GM12872 (cell line): ENCODE measurements around the gene LACC1.

ENCODE experiments used
- TF ChIP-seq, protein P1 (sequence below): IDR thresholded peaks from 3 replicates; pipeline ENCODE4 v1.5.1; 2011; ENCODE audit warnings: low read depth, mild to moderate bottlenecking, low read length, moderate library complexity; ENCODE audit not compliant: insufficient read depth

LACC1 gene

DNA sequence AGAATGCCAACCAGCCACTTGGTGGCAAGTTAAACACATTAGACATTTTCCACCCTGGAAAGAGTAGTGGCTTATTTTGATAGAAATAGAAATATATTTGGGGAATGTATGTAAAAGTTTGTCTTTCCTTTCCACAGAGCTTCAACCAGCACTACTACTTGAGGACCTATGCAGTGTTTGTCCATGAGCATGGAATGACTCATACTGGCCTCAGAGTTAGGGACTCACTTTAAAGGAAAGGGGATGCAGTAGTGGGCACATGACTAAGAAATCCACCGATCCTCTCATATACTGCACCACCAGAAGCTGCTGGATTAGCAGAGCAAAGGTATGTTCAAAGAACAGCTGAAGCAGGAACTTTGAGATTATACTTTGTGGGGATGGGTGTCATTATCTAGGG is 62.6 kb downstream of the LACC1 start:
- TF ChIP-seq, protein P1, sequence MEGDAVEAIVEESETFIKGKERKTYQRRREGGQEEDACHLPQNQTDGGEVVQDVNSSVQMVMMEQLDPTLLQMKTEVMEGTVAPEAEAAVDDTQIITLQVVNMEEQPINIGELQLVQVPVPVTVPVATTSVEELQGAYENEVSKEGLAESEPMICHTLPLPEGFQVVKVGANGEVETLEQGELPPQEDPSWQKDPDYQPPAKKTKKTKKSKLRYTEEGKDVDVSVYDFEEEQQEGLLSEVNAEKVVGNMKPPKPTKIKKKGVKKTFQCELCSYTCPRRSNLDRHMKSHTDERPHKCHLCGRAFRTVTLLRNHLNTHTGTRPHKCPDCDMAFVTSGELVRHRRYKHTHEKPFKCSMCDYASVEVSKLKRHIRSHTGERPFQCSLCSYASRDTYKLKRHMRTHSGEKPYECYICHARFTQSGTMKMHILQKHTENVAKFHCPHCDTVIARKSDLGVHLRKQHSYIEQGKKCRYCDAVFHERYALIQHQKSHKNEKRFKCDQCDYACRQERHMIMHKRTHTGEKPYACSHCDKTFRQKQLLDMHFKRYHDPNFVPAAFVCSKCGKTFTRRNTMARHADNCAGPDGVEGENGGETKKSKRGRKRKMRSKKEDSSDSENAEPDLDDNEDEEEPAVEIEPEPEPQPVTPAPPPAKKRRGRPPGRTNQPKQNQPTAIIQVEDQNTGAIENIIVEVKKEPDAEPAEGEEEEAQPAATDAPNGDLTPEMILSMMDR = no peak
